Measurements from ENCODE around the gene FAM170A. TPM values are rescaled to one million over a fixed set of nuclear protein-coding genes. Genes with fewer than 3 reads are reported as not detected.

The FAM170A gene
- total RNA-seq, 4 donors from 2014 or later = not detected

DNA sequence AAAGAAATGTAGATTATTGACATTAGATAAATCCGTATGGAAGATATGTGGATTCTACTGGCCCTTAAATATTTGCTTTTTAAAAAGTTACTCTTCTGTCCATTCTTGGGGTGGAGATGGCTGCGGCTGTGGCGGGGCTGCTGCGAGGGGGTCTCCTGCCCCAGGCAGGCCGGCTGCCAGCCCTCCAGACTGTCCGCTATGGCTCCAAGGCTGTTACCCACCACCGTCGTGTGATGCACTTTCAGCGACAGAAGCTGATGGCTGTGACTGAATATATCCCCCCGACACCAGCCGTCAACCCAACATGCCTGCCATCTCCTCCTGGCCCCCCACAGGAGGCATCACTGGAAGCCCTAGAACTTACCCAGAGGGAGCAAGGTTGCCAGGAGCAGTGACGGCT lies 50.7 kb downstream of the FAM170A start:
- Histone ChIP-seq H3K36me3 (no peaks in the 10 kb centered on the region), H3K4me1 (no peaks in the 10 kb centered on the region), H3K4me3 (no peak overlapping the region), H3K27me3 (no peaks in the 10 kb centered on the region), H3K27ac (no peak overlapping the region), H3K9me3 (no peaks in the 10 kb centered on the region)
- no peak for TF ChIP-seq POLR2A (IDR thresholded peaks at IDR 0.05)
- TF ChIP-seq, protein P1, sequence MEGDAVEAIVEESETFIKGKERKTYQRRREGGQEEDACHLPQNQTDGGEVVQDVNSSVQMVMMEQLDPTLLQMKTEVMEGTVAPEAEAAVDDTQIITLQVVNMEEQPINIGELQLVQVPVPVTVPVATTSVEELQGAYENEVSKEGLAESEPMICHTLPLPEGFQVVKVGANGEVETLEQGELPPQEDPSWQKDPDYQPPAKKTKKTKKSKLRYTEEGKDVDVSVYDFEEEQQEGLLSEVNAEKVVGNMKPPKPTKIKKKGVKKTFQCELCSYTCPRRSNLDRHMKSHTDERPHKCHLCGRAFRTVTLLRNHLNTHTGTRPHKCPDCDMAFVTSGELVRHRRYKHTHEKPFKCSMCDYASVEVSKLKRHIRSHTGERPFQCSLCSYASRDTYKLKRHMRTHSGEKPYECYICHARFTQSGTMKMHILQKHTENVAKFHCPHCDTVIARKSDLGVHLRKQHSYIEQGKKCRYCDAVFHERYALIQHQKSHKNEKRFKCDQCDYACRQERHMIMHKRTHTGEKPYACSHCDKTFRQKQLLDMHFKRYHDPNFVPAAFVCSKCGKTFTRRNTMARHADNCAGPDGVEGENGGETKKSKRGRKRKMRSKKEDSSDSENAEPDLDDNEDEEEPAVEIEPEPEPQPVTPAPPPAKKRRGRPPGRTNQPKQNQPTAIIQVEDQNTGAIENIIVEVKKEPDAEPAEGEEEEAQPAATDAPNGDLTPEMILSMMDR (IDR thresholded peaks at IDR 0.05) = no peak
- intact Hi-C loops (cut with DNase I; ENCODE audit: low total_unique reads) = no loop called here
- DNase-seq = no peak

- Histone ChIP-seq H3K27ac (no peak overlapping the region), H3K27me3 (no peaks in the 10 kb centered on the region), H3K36me3 (no peaks in the 10 kb centered on the region), H3K4me3 (no peak overlapping the region), H3K4me1 (no peaks in the 10 kb centered on the region), H3K9me3 (no peaks in the 10 kb centered on the region)
- intact Hi-C loops (cut with DNase I; ENCODE audit: low total_unique reads) = no loop called here
- TF ChIP-seq, protein P1 (IDR thresholded peaks at IDR 0.05) = no peak
- no peak for TF ChIP-seq POLR2A (IDR thresholded peaks at IDR 0.05)
- no peak for DNase-seq
These were observed 52.4 kb downstream of the FAM170A start for GRCh38 chr5:119681734-119682133.

- Histone ChIP-seq H3K27me3 (no peaks in the 10 kb centered on the region), H3K4me3 (no peak overlapping the region), H3K27ac (no peak overlapping the region), H3K4me1 (no peaks in the 10 kb centered on the region), H3K36me3 (no peaks in the 10 kb centered on the region), H3K9me3 (no peaks in the 10 kb centered on the region)
- TF ChIP-seq POLR2A (IDR thresholded peaks at IDR 0.05) = no peak
- TF ChIP-seq, protein P1 (IDR thresholded peaks at IDR 0.05) = no peak
- intact Hi-C loops (cut with DNase I; ENCODE audit: low total_unique reads) = no loop called here
- no peak for DNase-seq
These were observed 53.0 kb downstream of the FAM170A start for GRCh38 chr5:119682372-119682771.

Other genes starting within 250 kb of the FAM170A start
- 100 to 1,000 TPM in 3 of 4 donors, 10 to 100 TPM in 1; 93.8 to 167 (median 150) TPM for gene HSD17B4, start 177.1 kb upstream of the FAM170A start, total RNA-seq

All from uterus (tissue), 4 donors.